GM12864 (cell line): ENCODE results near the gene STUM.

Experiments used
- DNase-seq: peaks from one replicate; pipeline ENCODE4 v3.0.0-alpha.2; 2011; ENCODE audit warnings: low read depth
- H3K4me3 ChIP-seq: 2 replicates; pipeline ENCODE4 v1.5.1; 2011; ENCODE audit warnings: mild to moderate bottlenecking, low read depth, low read length, control low read depth
- TF ChIP-seq, protein P1 (sequence below): IDR thresholded peaks from 2 replicates; pipeline ENCODE4 v1.5.1; 2011; ENCODE audit warnings: low read depth, mild to moderate bottlenecking, moderate library complexity, low read length, control low read depth, inconsistent platforms; ENCODE audit errors: missing control alignments

Gene STUM

GRCh38 chr1:226568975-226569741 is 20.6 kb downstream of the STUM start:
- TF ChIP-seq, protein P1, sequence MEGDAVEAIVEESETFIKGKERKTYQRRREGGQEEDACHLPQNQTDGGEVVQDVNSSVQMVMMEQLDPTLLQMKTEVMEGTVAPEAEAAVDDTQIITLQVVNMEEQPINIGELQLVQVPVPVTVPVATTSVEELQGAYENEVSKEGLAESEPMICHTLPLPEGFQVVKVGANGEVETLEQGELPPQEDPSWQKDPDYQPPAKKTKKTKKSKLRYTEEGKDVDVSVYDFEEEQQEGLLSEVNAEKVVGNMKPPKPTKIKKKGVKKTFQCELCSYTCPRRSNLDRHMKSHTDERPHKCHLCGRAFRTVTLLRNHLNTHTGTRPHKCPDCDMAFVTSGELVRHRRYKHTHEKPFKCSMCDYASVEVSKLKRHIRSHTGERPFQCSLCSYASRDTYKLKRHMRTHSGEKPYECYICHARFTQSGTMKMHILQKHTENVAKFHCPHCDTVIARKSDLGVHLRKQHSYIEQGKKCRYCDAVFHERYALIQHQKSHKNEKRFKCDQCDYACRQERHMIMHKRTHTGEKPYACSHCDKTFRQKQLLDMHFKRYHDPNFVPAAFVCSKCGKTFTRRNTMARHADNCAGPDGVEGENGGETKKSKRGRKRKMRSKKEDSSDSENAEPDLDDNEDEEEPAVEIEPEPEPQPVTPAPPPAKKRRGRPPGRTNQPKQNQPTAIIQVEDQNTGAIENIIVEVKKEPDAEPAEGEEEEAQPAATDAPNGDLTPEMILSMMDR: no peak
- H3K4me3 ChIP-seq: no peak overlapping the region
- DNase-seq: no peak

DNA sequence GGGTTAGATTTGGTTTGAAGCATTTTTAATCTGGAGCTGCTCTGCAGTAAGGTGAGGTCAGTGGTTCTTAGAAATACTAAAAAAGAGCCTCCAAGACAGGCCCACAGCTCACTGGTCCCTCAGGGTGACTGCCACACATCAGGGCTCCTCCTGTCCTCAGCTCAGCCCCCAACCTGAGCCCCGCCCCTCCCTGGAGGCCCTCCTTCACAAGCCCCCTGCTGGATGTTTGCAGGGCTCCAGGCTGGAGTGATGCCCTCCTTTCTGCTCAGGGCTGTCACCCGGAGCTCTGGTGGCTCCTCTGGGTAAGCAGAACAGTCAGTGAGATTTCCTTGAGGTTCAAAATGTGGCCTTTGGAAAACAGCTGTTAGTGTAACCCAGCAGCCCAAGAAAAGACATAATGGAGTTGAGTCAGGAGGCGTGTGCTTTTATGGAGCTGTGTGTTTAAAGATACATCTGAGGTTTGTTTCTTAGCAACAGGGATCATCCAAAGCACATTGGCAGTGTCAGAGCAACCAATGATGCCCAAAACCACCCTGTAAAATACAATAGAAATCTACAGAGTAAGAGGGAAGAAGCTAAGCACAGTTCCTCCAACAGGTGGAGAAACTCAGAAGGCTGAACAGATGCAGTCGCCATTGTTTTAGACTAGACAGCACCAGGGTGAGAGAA is 21.4 kb downstream of the STUM start:
- DNase-seq: no peak
- TF ChIP-seq, protein P1: peak; percentile 47
- no peak overlapping the region for H3K4me3 ChIP-seq

DNA sequence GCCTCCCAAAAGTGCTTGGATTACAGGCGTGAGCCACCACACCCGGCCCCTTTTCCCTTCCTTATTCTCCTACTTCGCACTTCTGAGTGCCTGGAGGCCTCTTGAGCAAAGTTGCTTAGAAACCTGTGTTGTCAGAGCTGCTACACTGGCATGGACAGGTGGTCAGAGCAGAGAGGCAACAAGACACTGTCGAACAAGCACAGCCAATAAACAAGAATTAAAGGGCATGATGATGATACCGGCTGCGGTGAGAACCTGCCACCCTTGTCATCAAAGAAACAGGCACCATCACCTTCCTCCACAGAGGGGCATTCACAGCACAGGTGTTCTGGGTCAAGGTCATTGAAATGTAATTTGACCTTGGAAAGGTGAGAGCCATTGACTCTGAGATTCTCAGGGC is 23.3 kb downstream of the STUM start:
- TF ChIP-seq, protein P1: no peak
- DNase-seq: no peak
- no peak overlapping the region for H3K4me3 ChIP-seq

DNA sequence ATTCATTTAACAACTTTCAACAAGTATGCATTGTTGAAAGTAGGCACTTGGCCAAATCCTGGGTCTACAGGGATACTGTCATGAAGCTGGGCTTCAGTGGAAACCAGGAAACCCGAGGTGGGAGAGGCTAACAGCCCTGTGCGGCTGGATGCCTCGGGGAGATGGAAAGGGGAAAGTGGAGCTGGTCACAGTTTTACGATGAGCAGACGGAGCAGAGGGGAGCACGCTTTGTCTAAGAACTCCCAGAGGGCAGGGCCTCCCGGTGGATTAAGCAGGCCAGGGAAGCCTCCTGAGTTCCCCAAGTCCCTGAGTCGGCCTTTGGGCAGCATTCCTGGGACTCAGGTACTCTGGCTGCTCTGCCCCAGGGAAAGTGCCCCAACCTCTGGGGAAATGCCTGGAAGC is 23.8 kb downstream of the STUM start:
- DNase-seq: no peak
- H3K4me3 ChIP-seq: no peak overlapping the region
- TF ChIP-seq, protein P1: no peak

DNA sequence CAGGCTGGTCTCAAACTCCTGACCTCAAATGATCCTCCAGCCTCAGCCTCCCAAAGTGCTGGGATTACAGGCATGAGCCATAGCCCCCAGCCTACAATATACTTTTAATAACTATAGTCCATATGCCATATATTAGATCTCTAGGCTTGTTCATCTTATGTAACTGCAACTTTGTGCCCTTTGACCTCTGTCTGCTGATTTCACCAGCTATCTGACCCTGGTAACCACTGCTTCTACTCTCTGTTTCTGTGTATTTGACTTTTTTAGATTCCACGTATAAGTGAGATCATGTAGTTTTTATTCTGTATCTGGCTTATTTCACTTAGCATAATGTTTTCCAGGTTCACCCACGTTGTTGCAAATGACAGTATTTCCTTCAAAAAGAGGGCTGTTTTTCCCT is 25.5 kb downstream of the STUM start:
- no peak overlapping the region for H3K4me3 ChIP-seq
- TF ChIP-seq, protein P1: no peak
- DNase-seq: no peak

DNA sequence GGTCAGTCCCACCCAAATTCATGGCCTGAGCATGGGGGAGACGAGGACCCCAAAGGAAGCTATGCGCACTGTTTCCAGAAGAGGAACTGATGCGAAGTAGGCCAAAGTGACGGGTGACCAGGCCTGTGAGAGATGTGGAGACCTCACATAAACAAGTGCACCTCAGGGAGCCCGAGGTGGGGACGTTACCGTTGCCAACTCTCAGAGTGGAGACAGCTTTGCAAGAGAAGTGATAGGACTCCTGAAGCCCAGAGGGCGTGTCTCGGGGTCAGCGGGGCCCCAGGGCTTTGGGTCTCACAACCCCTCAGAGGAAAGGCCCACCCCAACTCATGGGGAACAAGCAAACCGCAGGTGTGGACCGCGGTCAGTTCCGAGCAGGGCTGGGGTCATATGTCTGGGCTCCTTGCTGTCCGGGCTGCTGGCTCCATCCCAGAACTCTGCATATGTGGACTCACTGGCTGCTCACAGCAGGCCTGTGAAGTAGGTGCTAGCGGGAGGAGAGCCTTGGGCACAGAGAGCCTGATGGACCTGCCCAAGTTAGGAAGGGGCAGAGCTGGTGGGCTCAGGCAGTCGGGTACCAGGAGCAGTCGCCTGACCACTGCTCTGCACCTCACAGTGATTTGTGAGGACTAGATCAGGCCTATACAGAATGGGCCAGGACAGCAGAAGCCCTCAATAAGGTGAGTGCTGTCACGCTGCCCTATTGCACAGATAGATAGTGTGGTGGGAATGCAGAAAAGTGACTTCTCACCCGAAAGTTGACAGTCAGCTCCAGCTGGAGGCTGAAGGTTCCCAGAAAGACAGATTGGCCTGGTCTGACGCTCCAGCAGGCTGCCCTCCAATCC is 26.2 kb downstream of the STUM start:
- H3K4me3 ChIP-seq: no peak overlapping the region
- TF ChIP-seq, protein P1: no peak
- DNase-seq: no peak
